ENCODE measurements around the gene GON4L. TPM values are rescaled to one million over a fixed set of nuclear protein-coding genes. Genes with fewer than 3 reads are reported as not detected.

The GON4L gene
- total RNA-seq, 2 experiments from 2014 or later, result 36.6 to 37.1 TPM

DNA sequence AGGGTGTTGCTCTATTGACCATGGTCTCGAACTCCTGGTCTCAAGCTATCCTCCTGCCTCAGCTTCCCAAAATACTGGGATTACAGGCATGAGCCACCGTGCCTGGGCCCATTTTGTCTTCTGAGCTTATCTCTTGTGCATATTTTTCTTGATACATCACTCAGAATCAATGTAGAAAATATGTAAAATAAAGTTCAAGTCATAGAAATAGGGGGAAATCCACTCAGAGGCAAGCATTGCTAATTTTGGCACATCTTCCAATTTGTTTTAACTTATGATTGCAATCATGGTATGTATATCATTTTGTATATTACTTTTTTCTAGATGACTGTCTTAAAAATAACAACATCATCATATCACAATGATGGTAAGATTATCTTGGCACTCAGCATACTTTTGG lies 32.6 kb upstream of the GON4L start:
- Mint-ChIP-seq H3K9me3 (no peaks in the 10 kb centered on the region), H3K27me3 (ENCODE audit: low read depth) (no peaks in the 10 kb centered on the region)

DNA sequence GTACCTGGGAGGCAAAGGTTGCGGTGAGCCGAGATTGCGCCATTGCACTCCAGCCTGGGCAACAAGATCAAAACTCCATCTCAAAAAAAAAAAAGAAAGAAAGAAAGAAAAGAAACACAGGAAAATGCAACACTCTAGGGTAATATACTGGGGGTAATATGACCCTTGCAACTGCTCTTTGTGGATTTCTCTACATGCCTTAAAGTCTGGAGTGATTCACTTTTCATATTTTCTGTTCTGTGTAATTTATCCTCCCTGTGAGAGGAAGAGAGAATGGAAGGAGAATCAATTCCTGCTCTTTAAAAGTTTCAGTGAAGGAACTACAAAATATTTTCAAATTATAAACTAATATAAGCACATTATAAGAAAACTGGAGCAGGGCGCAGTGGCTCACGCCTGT lies 31.5 kb upstream of the GON4L start:
- DNase-seq, result no peak
- H3K27me3 Mint-ChIP-seq (ENCODE audit: low read depth), result no peaks in the 10 kb centered on the region
- no peak overlapping the region for H3K27ac Mint-ChIP-seq
- H3K9me3 Mint-ChIP-seq, result no peaks in the 10 kb centered on the region
- H3K4me3 Mint-ChIP-seq, result no peak overlapping the region
- CTCF ChIA-PET, result no interaction called here
- intact Hi-C loops (cut with micrococcal nuclease), result no loop called here
- no peaks in the 10 kb centered on the region for H3K36me3 Mint-ChIP-seq (ENCODE audit: low read depth)
- H3K4me1 Mint-ChIP-seq (ENCODE audit: low read depth), result peaks cover 8% of the 10 kb centered on the region

More for the DNA sequence above, 32.6 kb upstream of the GON4L start:
- Mint-ChIP-seq H3K36me3 (ENCODE audit: low read depth) (no peaks in the 10 kb centered on the region), H3K27ac (no peak overlapping the region), H3K4me3 (no peak overlapping the region), H3K4me1 (ENCODE audit: low read depth) (peaks cover 15% of the 10 kb centered on the region)
- CTCF ChIA-PET, result interaction anchor here (0.7 kb wide), 1 partner anchor 92 kb away, joined by 3 read pairs; no protein-coding TSS in a partner anchor
- intact Hi-C loops (cut with micrococcal nuclease), result no loop called here
- no peak for DNase-seq

DNA sequence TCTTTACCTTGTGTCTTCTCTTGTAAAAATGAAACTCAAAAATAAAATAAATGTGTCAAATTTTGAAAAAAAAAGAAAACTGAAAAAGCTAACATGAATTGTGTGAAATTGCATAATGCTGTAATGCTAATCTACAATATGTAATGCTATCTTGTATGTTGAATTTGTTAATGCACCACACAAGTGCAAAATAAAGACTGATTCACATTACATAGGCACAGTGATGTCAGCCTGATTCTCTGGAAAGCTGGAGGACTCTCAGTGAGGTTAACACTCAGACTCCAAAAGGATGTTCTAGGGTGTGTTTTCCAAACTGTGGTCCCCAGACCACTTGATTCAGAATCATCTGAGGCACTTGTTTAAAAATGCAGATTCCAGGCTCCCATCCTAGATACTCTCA lies 28.0 kb upstream of the GON4L start:
- H3K27me3 Mint-ChIP-seq (ENCODE audit: low read depth), result no peaks in the 10 kb centered on the region
- H3K27ac Mint-ChIP-seq, result no peak overlapping the region
- DNase-seq, result no peak
- no peaks in the 10 kb centered on the region for H3K9me3 Mint-ChIP-seq
- no peaks in the 10 kb centered on the region for H3K36me3 Mint-ChIP-seq (ENCODE audit: low read depth)
- no peak overlapping the region for H3K4me3 Mint-ChIP-seq
- no peaks in the 10 kb centered on the region for H3K4me1 Mint-ChIP-seq (ENCODE audit: low read depth)
- intact Hi-C loops (cut with micrococcal nuclease), result no loop called here
- CTCF ChIA-PET, result no interaction called here

DNA sequence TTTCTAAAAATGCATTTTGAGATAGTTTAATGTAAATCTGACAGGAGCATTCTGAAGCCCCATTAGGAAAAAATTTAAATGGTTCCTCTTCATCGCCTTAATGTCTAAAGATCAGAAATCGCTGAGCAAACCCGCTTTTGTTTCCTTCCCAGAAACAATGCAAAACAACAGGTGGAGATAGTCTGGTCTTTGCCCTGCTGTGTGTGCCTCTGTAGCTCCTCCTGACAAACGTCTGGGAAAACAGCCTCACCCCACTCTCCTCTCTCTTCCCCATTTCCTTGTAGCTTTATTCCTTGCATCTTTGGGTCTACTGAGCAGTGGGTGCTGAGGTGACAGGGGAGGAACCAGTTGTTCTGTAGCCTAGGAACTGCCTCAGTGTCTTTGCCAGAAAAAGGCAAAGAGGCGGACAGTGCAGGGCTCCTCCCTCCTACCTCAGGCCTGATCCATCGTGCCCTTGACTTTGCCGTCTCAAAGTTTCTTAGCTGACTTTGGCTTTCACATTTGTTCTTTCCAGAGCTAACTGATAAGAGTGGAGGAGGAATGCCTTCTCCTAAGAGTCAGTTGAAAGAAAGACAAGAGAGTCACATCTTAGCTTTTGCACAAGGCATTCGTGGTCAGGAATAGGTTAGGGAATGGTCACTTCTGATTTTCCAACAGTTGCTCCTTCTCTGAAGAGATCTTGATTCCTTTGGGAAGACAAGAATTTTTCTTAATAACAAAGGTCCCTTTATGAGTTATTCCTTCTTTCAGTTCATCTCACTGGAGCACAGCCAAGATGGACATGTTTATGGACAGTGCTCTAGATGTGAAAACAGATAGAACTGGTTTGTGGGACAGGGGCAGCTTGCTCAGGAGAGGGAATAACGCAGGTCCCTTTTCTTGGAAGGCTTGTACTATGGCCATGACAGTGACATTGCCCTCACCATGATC lies 27.3 kb upstream of the GON4L start:
- intact Hi-C loops (cut with micrococcal nuclease), result no loop called here
- no peak for DNase-seq
- H3K36me3 Mint-ChIP-seq (ENCODE audit: low read depth), result no peaks in the 10 kb centered on the region
- H3K4me3 Mint-ChIP-seq, result no peak overlapping the region
- no peaks in the 10 kb centered on the region for H3K9me3 Mint-ChIP-seq
- no peaks in the 10 kb centered on the region for H3K4me1 Mint-ChIP-seq (ENCODE audit: low read depth)
- H3K27ac Mint-ChIP-seq, result no peak overlapping the region
- CTCF ChIA-PET, result no interaction called here
- no peaks in the 10 kb centered on the region for H3K27me3 Mint-ChIP-seq (ENCODE audit: low read depth)

DNA sequence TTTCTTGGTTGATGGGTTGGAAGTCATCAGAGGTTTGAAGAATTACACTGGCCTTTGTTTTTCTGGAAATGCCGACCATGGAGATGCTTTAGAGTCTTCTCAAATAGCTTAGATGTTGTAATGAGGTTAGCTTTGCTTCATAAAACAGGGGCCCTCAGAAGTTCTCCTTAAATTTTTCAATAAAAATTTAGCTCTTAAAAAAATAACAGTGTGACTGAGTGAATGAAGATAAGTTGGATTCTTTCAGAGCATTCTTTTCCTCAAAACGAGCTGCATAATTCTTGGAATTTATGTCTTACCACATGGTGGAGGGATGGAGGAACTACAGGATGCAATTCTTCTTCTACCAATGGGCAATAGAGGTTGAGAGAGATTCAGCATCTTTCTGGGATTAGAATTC lies 25.8 kb upstream of the GON4L start:
- H3K36me3 Mint-ChIP-seq (ENCODE audit: low read depth), result no peaks in the 10 kb centered on the region
- CTCF ChIA-PET, result interaction anchor here (0.8 to 1.7 kb wide), 4 partner anchors 21 to 184 kb away, joined by 3 to 6 read pairs (median 4); no protein-coding TSS in a partner anchor
- H3K9me3 Mint-ChIP-seq, result no peaks in the 10 kb centered on the region
- intact Hi-C loops (cut with micrococcal nuclease), result no loop called here
- no peak overlapping the region for H3K4me3 Mint-ChIP-seq
- H3K27me3 Mint-ChIP-seq (ENCODE audit: low read depth), result no peaks in the 10 kb centered on the region
- H3K4me1 Mint-ChIP-seq (ENCODE audit: low read depth), result no peaks in the 10 kb centered on the region
- no peak overlapping the region for H3K27ac Mint-ChIP-seq
- no peak for DNase-seq

DNA sequence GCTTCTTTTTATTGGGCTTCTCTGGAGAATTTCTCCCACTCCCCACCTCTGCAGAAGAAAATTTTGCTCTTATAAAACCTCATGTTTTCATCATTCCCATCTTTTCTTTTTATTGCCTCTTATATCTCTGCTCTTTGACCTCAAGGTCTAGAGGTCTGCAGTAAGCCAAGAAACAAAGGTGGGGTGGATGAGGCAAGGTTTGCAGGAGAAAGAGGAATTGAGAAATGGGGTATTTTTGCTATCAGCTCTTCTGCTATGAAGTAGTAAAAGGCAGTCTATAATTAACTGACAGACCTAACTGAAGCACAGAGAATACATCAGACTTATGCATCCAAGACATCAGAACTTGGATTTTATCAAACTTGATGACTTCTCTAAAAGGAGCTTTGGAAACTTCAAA lies 25.2 kb upstream of the GON4L start:
- Mint-ChIP-seq H3K27ac (no peak overlapping the region), H3K36me3 (ENCODE audit: low read depth) (no peaks in the 10 kb centered on the region), H3K4me1 (ENCODE audit: low read depth) (no peaks in the 10 kb centered on the region), H3K27me3 (ENCODE audit: low read depth) (no peaks in the 10 kb centered on the region), H3K9me3 (no peaks in the 10 kb centered on the region), H3K4me3 (no peak overlapping the region)
- no peak for DNase-seq
- intact Hi-C loops (cut with micrococcal nuclease), result no loop called here
- CTCF ChIA-PET, result interaction anchor here (0.8 to 1.7 kb wide), 3 partner anchors 20 to 184 kb away, joined by 3 to 6 read pairs (median 4); no protein-coding TSS in a partner anchor

DNA sequence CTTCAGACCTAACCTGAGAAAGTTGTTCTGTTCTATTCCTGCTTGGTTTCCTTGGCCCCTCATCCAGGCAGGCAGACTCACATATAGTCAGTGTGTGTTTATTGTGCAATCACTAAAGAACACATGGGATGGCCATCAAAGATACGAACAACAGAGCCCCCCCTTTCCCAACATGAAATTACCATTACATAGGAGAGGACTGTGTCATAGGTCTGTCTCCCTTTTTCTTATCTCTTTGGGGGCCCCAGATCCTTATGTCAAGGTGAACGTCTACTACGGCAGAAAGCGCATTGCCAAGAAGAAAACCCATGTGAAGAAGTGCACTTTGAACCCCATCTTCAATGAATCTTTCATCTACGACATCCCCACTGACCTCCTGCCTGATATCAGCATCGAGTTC lies 23.9 kb upstream of the GON4L start:
- CTCF ChIA-PET, result no interaction called here
- H3K4me3 Mint-ChIP-seq, result no peak overlapping the region
- intact Hi-C loops (cut with micrococcal nuclease), result no loop called here

DNA sequence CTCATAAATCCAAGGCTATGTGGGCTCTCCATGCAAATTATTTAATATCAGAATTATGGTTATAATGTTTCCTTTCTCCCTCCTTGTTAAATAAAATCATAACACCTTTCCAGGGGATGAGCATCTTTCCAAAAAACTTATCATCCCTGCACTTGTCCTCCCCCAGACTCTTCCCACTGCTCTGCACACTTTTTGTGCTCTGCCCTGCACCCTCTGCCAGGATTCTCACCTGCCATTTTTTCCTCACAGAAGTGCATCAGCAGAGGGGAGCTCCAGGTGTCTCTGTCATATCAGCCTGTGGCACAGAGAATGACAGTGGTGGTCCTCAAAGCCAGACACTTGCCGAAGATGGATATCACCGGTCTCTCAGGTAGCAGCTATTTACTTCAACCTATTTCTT lies 23.2 kb upstream of the GON4L start:
- no peaks in the 10 kb centered on the region for H3K4me1 Mint-ChIP-seq (ENCODE audit: low read depth)
- no peak overlapping the region for H3K4me3 Mint-ChIP-seq
- no peaks in the 10 kb centered on the region for H3K36me3 Mint-ChIP-seq (ENCODE audit: low read depth)
- CTCF ChIA-PET, result no interaction called here
- no peaks in the 10 kb centered on the region for H3K27me3 Mint-ChIP-seq (ENCODE audit: low read depth)
- no peaks in the 10 kb centered on the region for H3K9me3 Mint-ChIP-seq
- no peak for DNase-seq
- no peak overlapping the region for H3K27ac Mint-ChIP-seq
- intact Hi-C loops (cut with micrococcal nuclease), result no loop called here

More for the DNA sequence above, 23.9 kb upstream of the GON4L start:
- no peaks in the 10 kb centered on the region for H3K36me3 Mint-ChIP-seq (ENCODE audit: low read depth)
- no peaks in the 10 kb centered on the region for H3K27me3 Mint-ChIP-seq (ENCODE audit: low read depth)
- H3K27ac Mint-ChIP-seq, result no peak overlapping the region
- H3K4me1 Mint-ChIP-seq (ENCODE audit: low read depth), result no peaks in the 10 kb centered on the region
- no peak for DNase-seq
- no peaks in the 10 kb centered on the region for H3K9me3 Mint-ChIP-seq

DNA sequence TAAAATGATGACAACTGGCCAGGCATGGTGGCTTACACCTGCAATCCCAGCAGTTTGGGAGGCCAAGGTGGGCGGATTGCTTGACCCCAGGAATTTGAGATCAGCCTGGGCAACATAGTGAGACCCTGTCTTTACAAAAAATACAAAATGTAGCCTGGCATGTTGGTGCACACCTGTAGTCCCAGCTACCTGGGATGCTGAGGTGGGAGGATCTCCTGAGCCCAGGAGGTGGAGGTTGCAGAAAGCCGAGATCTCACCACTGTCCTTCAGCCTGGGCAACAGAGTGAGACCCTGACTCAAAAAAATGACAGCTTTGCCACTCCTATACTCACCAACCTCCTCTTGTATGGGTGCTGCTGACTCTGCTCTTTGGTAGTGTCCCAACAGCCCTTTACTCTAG lies 20.9 kb upstream of the GON4L start:
- Mint-ChIP-seq H3K4me3 (no peak overlapping the region), H3K36me3 (ENCODE audit: low read depth) (no peaks in the 10 kb centered on the region), H3K9me3 (no peaks in the 10 kb centered on the region), H3K27me3 (ENCODE audit: low read depth) (no peaks in the 10 kb centered on the region), H3K4me1 (ENCODE audit: low read depth) (no peaks in the 10 kb centered on the region), H3K27ac (no peak overlapping the region)
- DNase-seq, result no peak
- CTCF ChIA-PET, result no interaction called here
- intact Hi-C loops (cut with micrococcal nuclease), result no loop called here

DNA sequence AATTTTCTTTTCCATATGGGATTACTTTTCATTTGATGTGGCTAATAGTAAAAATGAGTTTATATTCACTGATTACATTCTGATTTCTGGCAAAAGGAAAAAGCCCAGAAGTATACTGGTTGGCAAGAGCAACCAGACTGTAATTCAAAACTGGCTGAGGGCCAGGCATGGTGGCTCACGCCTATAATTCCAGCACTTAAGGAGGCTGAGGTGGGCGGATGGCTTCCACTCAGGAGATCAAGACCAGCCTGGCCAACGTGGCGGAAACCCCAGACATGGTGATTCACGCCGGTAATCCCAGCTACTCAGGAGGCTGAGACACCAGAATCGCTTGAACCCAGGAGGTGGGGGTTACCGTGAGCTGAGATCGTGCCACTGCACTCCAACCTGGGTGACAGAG lies 16.8 kb upstream of the GON4L start:
- H3K4me1 Mint-ChIP-seq (ENCODE audit: low read depth), result no peaks in the 10 kb centered on the region
- no peak for DNase-seq
- intact Hi-C loops (cut with micrococcal nuclease), result no loop called here
- H3K27me3 Mint-ChIP-seq (ENCODE audit: low read depth), result no peaks in the 10 kb centered on the region
- H3K27ac Mint-ChIP-seq, result no peak overlapping the region
- H3K9me3 Mint-ChIP-seq, result no peaks in the 10 kb centered on the region
- no peaks in the 10 kb centered on the region for H3K36me3 Mint-ChIP-seq (ENCODE audit: low read depth)
- no peak overlapping the region for H3K4me3 Mint-ChIP-seq
- CTCF ChIA-PET, result no interaction called here

DNA sequence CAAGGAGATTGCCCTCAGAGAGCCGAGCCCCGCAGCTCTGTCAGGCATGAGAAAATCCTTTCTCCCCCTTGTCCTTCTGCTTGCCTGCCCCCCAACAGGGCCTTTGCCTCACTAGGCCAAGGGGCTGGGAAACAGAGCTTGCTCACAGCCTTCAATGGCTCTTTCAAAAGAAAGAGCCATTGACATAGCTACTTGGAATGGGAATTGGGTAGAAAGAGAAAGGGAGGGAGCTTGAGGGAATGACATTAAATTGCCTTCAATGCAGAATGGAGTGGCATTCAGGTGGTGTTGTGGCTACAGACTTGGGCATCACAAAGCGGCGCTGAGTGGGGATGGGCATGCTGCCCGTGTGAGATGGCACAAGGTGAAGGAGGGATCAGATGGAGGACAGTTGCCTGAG lies 15.5 kb upstream of the GON4L start:
- Mint-ChIP-seq H3K4me3 (no peak overlapping the region), H3K27me3 (ENCODE audit: low read depth) (no peaks in the 10 kb centered on the region), H3K27ac (no peak overlapping the region), H3K9me3 (no peaks in the 10 kb centered on the region), H3K36me3 (ENCODE audit: low read depth) (no peaks in the 10 kb centered on the region), H3K4me1 (ENCODE audit: low read depth) (no peaks in the 10 kb centered on the region)
- intact Hi-C loops (cut with micrococcal nuclease), result no loop called here
- CTCF ChIA-PET, result interaction anchor here (0.9 kb wide), 1 partner anchor 13 kb away, joined by 3 read pairs; the partner anchor contains the start of gene SYT11
- DNase-seq, result no peak

DNA sequence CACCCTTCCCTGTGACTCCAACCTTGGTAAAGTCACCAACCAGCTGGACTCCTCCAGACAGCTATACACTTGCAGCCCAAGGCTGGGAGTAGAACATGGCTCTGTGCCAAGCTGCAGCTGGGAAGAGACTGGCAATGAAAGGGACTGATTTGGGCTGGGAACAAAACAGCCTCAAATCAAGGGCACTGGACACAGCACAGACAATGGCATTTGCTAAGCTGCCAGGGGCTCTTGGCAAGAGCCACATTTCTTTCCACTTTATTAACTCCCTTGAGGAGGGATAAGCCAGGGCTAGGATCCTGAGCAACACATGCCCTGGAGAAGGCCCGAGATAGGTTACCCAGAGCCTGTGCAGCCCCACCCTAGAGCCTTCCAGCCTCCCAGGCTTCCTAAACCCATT lies 14.4 kb upstream of the GON4L start:
- H3K27me3 Mint-ChIP-seq (ENCODE audit: low read depth), result no peaks in the 10 kb centered on the region
- H3K27ac Mint-ChIP-seq, result no peak overlapping the region
- H3K4me1 Mint-ChIP-seq (ENCODE audit: low read depth), result no peaks in the 10 kb centered on the region
- no peak for DNase-seq
- no peak overlapping the region for H3K4me3 Mint-ChIP-seq
- H3K9me3 Mint-ChIP-seq, result no peaks in the 10 kb centered on the region
- intact Hi-C loops (cut with micrococcal nuclease), result no loop called here
- CTCF ChIA-PET, result no interaction called here
- H3K36me3 Mint-ChIP-seq (ENCODE audit: low read depth), result no peaks in the 10 kb centered on the region

DNA sequence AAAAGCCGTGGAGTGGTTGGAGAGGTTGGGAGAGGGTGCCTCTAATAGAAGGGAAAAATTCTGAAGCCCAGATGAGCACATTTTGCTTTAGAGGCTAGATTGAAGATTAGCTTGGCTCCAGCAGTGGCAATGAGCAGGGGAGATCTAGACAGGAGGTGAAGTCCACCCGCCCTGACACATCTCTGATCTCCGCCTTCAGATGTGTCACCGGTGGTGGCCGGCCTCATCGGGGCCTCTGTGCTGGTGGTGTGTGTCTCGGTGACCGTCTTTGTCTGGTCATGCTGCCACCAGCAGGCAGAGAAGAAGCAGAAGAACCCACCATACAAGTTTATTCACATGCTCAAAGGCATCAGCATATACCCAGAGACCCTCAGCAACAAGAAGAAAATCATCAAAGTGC lies 10.8 kb upstream of the GON4L start:
- no peak for DNase-seq
- Mint-ChIP-seq H3K4me1 (ENCODE audit: low read depth) (no peaks in the 10 kb centered on the region), H3K27ac (no peak overlapping the region), H3K9me3 (no peaks in the 10 kb centered on the region), H3K27me3 (ENCODE audit: low read depth) (no peaks in the 10 kb centered on the region), H3K4me3 (no peak overlapping the region), H3K36me3 (ENCODE audit: low read depth) (no peaks in the 10 kb centered on the region)
- intact Hi-C loops (cut with micrococcal nuclease), result no loop called here
- CTCF ChIA-PET, result no interaction called here
